GM06990 (cell line): Measurements from ENCODE around the gene TNFAIP2.
A peak's percentile ranks its signal among the peaks of the same experiment; 100 is the strongest.

Experiments used
- DNase-seq: peaks from one replicate; pipeline ENCODE4 v3.0.0-alpha.2; 2011; ENCODE audit not compliant: insufficient read length; ENCODE audit errors: extremely low read depth
- H3K27me3 ChIP-seq: replicated peaks from 2 replicates; pipeline ENCODE4 v1.6.0; 2011; ENCODE audit warnings: low read length; ENCODE audit not compliant: control insufficient read depth, insufficient read depth
- H3K36me3 ChIP-seq: 2 replicates; pipeline ENCODE4 v1.5.1; 2011; ENCODE audit warnings: low read length; ENCODE audit not compliant: control insufficient read depth, insufficient read depth
- H3K4me3 ChIP-seq: replicated peaks from 2 replicates; pipeline ENCODE4 v1.5.1; 2011; ENCODE audit warnings: low read depth, mild to moderate bottlenecking, control low read depth, low read length
- CTCF ChIP-seq: IDR thresholded peaks from 2 replicates; pipeline ENCODE4 v1.5.1; 2011; ENCODE audit warnings: low read length, control low read depth, mild to moderate bottlenecking, inconsistent platforms; ENCODE audit not compliant: insufficient read depth, poor library complexity, severe bottlenecking

TNFAIP2 gene

GRCh38 chr14:103122947-103123633 lies at the start of gene TNFAIP2:
Gene TNFAIP2, plus strand, starts transcription at chr14:103123461. Its CDS starts 2,997 bp downstream, at chr14:103126458.
- Histone ChIP-seq H3K36me3 (peaks cover 3% of the 10 kb centered on the region), H3K4me3 (peak within 1 kb of the TSS; percentile 72), H3K27me3 (no peaks in the 10 kb centered on the region)
- no peak for DNase-seq
- no peak for TF ChIP-seq CTCF

- Histone ChIP-seq H3K36me3 (no peaks in the 10 kb centered on the region), H3K4me3 (no peak overlapping the region), H3K27me3 (no peaks in the 10 kb centered on the region)
- no peak for TF ChIP-seq CTCF
- no peak for DNase-seq
Observed at GRCh38 chr14:103073876-103074728, 49.2 kb upstream of the TNFAIP2 start.

GRCh38 chr14:103074729-103075367 lies 48.4 kb upstream of the TNFAIP2 start:
- no peak for TF ChIP-seq CTCF
- Histone ChIP-seq H3K27me3 (no peaks in the 10 kb centered on the region), H3K4me3 (peak overlapping the region; percentile 54), H3K36me3 (no peaks in the 10 kb centered on the region)
- DNase-seq: peak; percentile 53

- H3K36me3 ChIP-seq: no peaks in the 10 kb centered on the region
- no peak for DNase-seq
- no peaks in the 10 kb centered on the region for H3K27me3 ChIP-seq
- H3K4me3 ChIP-seq: no peak overlapping the region
- TF ChIP-seq CTCF: peak; percentile 85
Observed at GRCh38 chr14:103078420-103078749, 44.9 kb upstream of the TNFAIP2 start.

GRCh38 chr14:103078860-103079587 lies 44.2 kb upstream of the TNFAIP2 start:
- Histone ChIP-seq H3K36me3 (no peaks in the 10 kb centered on the region), H3K27me3 (no peaks in the 10 kb centered on the region; the same call in 1 of the 2 replicates), H3K4me3 (no peak overlapping the region)
- no peak for DNase-seq
- TF ChIP-seq CTCF: no peak
